ENCODE measurements around the gene MAGI2.

The MAGI2 gene

GRCh38 chr7:78080241-78080640, 1373.2 kb downstream of the MAGI2 start:
- no peak for DNase-seq (ENCODE audit: low read depth, low spot score)
- ChIA-PET CTCF (no interaction called here), POLR2A (no interaction called here)

GRCh38 chr7:78074713-78075112, 1378.8 kb downstream of the MAGI2 start:
- ChIA-PET CTCF (no interaction called here), POLR2A (no interaction called here)
- no peak overlapping the region for H3K4me3 ChIP-seq (ENCODE audit: low read depth, low read length)
- TF ChIP-seq CTCF (IDR thresholded peaks at IDR 0.05; ENCODE audit: insufficient read depth, low read length, missing control alignments), result no peak
- no peak for DNase-seq (ENCODE audit: low read depth, low spot score)

More at GRCh38 chr7:78080241-78080640, 1373.2 kb downstream of the MAGI2 start:
- H3K4me3 ChIP-seq (ENCODE audit: low read depth, low read length), result no peak overlapping the region
- no peak for TF ChIP-seq CTCF (IDR thresholded peaks at IDR 0.05; ENCODE audit: insufficient read depth, low read length, missing control alignments)

GRCh38 chr7:78073609-78074382, 1379.7 kb downstream of the MAGI2 start:
- CTCF ChIA-PET, result no interaction called here
- POLR2A ChIA-PET, result no interaction called here
- no peak overlapping the region for H3K4me3 ChIP-seq (ENCODE audit: low read depth, low read length)
- no peak for TF ChIP-seq CTCF (IDR thresholded peaks at IDR 0.05; ENCODE audit: insufficient read depth, low read length, missing control alignments)
- DNase-seq (ENCODE audit: low read depth, low spot score), result no peak

GRCh38 chr7:78072201-78072590, 1381.3 kb downstream of the MAGI2 start:
- no peak overlapping the region for H3K4me3 ChIP-seq (ENCODE audit: low read depth, low read length)
- ChIA-PET CTCF (no interaction called here), POLR2A (no interaction called here)
- TF ChIP-seq CTCF (IDR thresholded peaks at IDR 0.05; ENCODE audit: insufficient read depth, low read length, missing control alignments), result no peak
- DNase-seq (ENCODE audit: low read depth, low spot score), result no peak

DNA sequence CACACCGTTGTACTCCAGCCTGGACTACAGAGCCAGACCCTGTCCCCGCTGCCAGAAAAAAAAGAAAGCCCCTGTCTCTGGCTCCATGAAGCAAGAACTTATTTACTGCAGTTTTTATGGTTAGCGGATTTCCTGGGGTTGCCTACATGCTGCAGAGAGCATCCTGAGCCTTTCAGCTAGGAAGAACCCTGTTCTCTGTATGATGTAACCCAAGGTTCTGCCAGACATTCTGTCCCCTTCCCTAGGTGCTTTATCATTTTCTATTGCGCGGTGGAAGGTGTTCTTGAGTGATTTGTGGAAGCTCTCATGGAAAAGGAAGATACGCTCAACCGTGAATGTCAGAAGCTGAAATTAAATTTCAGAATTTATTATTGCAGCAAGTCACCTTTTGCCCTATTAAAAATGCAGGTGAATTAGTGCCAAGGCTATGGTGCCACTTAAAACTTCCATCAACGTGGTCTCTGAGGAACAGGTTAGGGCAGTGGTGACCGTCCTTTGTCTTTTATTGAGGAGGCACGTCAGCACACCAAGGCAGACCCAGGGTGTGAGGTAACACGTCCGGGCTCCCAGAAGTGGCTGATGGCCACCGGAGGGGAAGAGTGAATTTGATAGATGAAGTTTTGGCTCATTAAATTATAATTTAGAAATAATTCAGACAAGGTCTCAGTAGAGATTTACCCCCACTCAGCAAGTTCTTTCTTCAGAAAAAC, 1381.8 kb downstream of the MAGI2 start:
- POLR2A ChIA-PET, result no interaction called here
- H3K4me3 ChIP-seq (ENCODE audit: low read depth, low read length), result no peak overlapping the region
- DNase-seq (ENCODE audit: low read depth, low spot score), result no peak
- CTCF ChIA-PET, result no interaction called here
- TF ChIP-seq CTCF (IDR thresholded peaks at IDR 0.05; ENCODE audit: insufficient read depth, low read length, missing control alignments), result no peak

DNA sequence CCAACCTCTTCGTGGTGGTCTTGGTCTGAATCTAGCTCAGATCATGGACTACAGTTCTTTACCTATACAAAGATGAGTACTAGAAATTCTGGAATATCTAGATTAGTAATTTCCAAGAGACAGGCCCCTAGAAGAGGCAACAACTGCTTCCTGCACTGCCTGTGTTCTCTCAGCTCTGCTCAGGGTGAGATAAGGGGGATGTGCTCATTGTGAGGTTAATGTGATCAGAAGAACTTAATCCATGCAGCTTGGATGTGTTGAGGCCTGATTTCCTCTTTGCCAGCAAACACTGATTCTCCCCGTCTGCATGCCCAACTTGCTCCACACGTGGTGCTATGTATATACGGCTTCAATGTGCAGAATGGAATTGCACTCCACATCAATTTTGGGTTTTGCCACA, 1386.9 kb downstream of the MAGI2 start:
- no peak for DNase-seq (ENCODE audit: low read depth, low spot score)
- no peak overlapping the region for H3K4me3 ChIP-seq (ENCODE audit: low read depth, low read length)
- ChIA-PET POLR2A (no interaction called here), CTCF (interaction anchor here (0.6 kb wide), 2 partner anchors 702 to 1199 kb away, joined by 3 read pairs; no protein-coding TSS in a partner anchor)
- no peak for TF ChIP-seq CTCF (IDR thresholded peaks at IDR 0.05; ENCODE audit: insufficient read depth, low read length, missing control alignments)
